GM12801 (cell line): ENCODE measurements around the gene GRIK3.

Experiments
- TF ChIP-seq, protein P1 (sequence below): IDR thresholded peaks from one replicate; pipeline ENCODE4 v1.5.1; 2011; ENCODE audit warnings: control low read depth; ENCODE audit not compliant: insufficient read length; ENCODE audit errors: extremely low read depth

The GRIK3 gene

GRCh38 chr1:36859926-36860325 lies 174.4 kb downstream of the GRIK3 start:
- TF ChIP-seq, protein P1, sequence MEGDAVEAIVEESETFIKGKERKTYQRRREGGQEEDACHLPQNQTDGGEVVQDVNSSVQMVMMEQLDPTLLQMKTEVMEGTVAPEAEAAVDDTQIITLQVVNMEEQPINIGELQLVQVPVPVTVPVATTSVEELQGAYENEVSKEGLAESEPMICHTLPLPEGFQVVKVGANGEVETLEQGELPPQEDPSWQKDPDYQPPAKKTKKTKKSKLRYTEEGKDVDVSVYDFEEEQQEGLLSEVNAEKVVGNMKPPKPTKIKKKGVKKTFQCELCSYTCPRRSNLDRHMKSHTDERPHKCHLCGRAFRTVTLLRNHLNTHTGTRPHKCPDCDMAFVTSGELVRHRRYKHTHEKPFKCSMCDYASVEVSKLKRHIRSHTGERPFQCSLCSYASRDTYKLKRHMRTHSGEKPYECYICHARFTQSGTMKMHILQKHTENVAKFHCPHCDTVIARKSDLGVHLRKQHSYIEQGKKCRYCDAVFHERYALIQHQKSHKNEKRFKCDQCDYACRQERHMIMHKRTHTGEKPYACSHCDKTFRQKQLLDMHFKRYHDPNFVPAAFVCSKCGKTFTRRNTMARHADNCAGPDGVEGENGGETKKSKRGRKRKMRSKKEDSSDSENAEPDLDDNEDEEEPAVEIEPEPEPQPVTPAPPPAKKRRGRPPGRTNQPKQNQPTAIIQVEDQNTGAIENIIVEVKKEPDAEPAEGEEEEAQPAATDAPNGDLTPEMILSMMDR: no peak

DNA sequence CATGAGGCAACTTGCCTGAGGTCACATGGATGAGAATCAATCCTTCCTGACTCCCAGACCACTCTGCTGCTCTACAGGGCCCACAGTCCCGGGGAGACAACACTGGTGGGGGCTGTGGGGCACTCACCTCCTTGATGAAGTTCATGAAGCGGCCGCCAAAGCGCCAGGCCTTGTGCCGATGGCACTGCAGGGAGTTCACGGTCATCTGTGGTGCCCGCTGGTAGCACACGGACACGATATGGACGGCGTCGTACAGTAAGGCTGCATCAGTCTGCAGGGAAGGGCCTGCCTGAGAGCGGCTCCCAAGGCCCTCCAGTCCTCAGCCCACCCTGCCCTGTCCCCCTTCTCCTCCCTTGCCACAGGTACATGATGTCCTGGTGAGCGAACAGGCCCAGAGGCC lies 175.3 kb downstream of the GRIK3 start:
- TF ChIP-seq, protein P1: no peak

DNA sequence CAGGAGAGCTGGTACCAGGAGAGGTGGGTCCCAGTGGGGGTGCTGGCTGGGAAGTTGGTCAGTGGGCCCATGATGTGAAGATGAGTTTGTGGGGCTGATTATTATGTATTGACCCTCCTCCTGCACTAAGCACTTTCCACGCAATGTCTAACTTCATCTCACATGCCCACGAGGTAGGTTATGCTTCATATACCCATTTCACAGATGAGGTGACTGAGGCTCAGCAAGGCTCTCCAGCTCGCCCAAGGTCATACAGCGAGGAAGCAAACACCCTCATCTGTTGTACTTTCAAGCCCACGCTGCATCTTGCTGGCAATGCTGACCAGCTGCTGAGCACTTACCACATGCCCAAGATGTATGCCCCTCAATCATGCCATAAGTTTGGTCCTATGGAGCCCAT lies 175.8 kb downstream of the GRIK3 start:
- TF ChIP-seq, protein P1: no peak

GRCh38 chr1:36857754-36858153 lies 176.6 kb downstream of the GRIK3 start:
- TF ChIP-seq, protein P1: no peak

GRCh38 chr1:36855699-36856494 lies 178.4 kb downstream of the GRIK3 start:
- TF ChIP-seq, protein P1: no peak

DNA sequence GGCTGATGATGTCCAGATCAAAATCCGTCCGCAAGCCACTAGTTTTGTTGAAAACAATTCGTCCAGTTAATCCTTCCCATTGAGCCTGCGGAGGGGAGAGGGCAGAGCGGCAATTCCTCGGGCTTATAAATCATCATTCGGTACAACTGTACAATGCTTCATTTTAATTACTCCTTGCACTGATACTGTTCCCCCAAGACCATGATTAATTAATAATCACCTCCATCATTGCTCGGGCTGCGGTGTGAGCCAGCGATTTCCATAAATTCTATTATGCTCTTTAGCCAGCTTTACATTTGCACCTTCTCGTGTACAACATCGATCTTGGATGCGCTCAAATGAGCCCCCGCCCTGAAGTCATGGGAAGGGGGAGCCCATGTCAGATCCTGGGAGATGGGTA lies 180.7 kb downstream of the GRIK3 start:
- TF ChIP-seq, protein P1: no peak

GRCh38 chr1:36852586-36852985 lies 181.7 kb downstream of the GRIK3 start:
- TF ChIP-seq, protein P1: no peak
